ENCODE data around the gene CRELD2. TPM values are rescaled to one million over a fixed set of nuclear protein-coding genes. Genes with fewer than 3 reads are reported as not detected.

Gene CRELD2, protein sequence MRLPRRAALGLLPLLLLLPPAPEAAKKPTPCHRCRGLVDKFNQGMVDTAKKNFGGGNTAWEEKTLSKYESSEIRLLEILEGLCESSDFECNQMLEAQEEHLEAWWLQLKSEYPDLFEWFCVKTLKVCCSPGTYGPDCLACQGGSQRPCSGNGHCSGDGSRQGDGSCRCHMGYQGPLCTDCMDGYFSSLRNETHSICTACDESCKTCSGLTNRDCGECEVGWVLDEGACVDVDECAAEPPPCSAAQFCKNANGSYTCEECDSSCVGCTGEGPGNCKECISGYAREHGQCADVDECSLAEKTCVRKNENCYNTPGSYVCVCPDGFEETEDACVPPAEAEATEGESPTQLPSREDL
- 56.6 TPM for total RNA-seq

DNA sequence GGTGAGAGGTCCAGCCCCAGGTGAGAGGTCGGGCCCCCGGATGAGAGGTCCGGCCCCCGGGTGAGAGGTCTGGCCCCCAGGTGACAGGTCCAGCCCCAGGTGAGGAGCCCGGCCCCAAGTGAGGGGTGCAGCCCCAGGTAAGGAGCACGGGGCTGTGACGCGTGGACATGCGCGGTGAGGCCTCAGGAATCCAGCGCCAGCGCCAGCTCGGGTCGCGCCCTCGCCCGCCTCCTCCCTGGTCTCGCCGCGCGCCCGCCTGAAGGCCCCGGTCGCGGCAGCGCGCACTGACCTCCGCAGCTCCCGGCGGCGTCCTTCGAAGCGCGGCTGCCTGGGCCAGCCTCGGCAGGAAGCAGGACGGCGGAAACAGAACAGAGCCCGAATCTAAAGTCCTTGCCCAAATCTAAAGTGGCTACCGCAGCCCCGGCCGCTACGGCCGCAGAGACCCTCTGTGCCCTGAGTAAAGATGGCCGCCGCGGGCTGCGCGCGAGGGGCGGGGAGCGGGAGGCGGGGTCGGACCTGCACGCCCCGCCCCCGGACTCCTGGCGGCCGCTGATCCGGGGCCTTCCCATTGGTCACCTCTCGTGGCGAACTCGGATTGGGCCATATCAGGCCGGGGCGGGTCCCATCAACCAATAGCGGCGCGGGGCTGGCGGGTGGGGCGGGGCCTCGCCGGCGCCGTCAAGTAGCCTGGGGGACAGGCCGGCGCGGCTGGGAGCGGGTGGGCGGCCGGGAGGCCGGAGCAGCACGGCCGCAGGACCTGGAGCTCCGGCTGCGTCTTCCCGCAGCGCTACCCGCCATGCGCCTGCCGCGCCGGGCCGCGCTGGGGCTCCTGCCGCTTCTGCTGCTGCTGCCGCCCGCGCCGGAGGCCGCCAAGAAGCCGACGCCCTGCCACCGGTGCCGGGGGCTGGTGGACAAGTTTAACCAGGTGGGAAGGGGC is at the start of gene CRELD2, which contains the start of gene ALG12:
CRELD2 (plus strand) TSS at position 661 of the 937 bp plus-strand sequence; CDS start at position 797, 136 bp downstream.
ALG12 (minus strand) TSS at position 465 of the 937 bp plus-strand sequence. CDS start 4,673 bp downstream, outside the sequence.
- peak; percentile 98 for DNase-seq (ENCODE audit: low spot score)

DNA sequence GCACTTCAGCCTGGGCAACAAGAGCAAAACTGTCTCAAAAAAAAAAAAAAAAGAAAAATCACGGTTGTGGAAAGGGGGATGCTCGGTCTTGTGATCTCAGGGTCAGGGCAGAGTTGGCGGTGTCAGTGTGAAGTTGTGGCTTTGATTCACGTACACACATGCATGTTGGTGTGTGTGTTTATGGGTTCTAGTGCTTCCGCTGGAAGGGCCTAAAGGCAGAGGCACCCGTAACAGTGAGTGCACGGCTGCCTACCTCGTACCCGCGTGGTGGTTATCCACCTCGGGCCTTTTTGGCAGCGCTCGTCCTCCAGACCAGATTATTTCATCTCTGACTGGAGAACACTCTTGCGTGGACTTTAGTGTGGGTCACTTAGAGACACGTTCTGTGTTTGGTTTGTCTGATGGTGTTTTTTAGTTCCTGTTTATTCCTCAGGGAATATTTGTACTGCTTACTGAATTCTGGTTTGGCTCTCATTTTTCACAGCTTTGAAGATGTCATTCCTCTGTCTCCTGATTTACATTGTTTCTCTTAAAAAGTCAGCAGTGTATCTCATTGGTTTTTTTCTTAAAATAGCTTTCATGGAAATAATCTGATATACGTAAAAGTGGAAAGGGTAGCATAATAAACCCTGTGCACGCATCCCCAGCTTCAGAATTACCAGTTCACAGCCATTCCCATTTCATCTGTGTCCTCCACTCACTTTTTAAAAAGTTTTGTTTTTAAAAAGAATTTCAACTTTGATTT is 49.2 kb upstream of the CRELD2 start:
- no peak for DNase-seq (ENCODE audit: low spot score)

DNA sequence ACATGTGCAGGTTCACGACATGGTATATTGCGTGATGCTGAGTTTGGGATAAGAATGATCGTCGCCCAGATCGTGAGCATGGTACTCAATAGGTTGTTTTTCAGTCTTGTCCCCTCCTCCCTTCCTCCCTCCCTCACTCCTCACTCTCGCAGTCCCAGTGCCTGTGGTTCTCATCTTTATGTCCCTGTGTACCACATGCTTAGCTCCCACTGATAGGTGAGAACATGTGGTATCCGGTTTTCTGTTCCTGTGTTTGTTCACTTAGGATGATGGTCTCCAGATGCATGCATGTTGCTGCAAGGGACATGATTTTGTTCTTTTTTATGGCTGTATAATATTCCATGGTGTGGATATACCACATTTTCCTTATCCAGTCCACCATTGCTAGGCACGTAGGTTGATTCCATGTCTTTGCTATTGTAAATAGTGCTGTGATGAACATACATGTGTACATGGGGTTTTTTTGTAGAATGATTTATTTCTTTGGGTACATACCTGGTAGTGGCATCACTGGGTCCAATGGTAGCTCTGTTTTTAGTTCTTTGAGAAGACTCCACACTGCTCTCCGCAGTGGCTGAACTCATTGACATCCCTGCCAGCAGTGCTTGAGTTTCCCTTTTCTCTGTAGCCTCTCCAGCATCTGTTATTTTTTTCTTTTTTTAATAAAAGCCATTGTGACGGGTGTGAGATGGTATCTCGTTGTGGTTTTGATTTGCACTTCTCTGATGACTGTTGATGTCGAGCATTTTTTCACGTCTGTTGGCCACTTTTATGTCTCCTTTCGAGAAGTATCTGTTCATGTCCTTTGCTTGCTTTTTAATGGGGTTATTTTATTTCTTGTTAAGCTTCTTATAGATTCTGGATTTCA is 48.4 kb upstream of the CRELD2 start:
- no peak for DNase-seq (ENCODE audit: low spot score)

DNA sequence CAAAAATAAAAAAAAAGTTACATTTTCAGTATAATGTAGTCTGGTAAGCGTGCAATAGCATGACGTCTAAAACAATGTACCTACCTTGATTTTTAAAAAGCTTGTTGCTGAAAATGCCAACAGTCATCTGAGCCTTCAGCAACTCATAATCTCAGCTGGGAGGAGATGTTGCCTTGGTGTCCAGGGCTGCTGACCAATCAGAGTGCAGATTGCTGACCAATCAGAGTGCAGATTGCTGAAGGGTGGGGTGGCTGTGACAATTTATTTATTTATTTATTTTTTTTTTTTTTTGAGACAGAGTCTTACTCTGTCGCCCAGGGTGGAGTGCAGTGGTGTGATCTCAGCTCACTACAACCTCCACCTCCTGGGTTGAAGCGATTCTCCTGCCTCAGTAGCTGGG is 47.0 kb upstream of the CRELD2 start:
- no peak for DNase-seq (ENCODE audit: low spot score)

DNA sequence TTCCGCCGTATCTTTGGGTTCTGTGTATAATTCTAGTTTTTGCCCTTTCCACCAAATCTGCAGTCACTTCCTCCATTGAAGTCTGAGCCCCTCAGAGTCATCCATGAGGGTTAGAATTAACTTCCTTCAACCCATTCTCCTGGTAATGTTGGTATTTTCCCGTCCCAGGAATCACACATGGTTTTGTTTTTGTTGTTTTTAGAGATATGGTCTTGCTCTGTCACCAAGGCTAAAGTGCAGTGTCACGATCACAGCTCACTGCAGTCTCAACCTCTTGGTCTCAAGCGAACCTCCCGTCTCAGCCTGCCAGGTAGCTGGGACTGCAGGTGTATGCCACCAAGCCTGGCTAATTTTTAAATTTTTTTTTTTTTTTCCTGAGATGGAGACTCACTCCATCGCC is 46.1 kb upstream of the CRELD2 start:
- DNase-seq (ENCODE audit: low spot score), result no peak

DNA sequence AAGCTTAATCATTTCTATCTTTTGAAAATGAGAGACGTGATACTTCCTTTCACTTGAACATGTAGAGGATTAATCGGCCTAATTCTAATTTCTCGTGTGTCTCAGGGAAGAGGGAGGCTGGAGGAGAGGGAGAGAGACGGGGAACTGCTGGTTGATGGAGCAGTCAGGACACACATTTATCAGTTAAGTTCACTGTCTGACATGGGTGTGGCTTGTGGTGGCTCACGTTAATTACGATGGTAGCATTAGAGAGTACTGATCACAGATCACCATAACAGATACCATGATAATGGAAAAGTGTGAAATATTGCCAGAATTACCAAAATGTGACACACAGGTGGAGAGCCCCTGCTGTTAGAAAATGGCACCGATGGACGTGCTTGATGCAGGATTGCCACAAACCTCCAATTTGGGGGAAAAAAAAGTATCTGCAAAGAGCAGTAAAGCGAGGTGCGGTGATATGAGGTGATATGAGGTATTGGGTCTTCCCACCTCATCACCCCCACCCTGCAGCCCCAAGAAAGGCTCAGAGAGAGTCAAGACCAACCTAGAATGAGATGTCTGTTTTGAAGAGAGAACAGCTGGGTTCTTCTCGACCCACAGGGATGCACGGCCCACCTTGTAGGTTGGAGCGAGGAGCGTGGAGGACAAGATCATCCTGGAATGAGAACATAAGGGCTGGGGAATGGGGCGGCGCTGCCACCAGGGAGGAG is 45.0 kb upstream of the CRELD2 start:
- no peak for DNase-seq (ENCODE audit: low spot score)

DNA sequence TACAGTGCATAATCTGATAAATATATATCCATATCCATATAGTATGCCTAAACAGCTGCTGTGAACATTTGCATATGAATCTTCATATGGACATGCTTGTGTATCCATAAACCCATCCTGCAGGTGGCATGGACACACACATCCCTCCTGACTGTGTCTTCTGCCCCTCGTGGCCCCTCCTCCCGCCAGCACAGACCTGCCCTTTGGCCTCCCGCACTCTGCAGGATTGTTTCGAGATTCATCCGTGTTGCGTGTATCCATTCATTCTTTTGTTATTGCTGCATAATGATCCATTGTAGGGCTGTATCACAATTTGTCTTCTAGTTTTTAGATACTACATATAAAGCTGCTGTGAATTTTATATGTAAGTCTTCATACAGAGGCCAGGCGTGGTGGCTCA is 40.8 kb upstream of the CRELD2 start:
- no peak for DNase-seq (ENCODE audit: low spot score)

DNA sequence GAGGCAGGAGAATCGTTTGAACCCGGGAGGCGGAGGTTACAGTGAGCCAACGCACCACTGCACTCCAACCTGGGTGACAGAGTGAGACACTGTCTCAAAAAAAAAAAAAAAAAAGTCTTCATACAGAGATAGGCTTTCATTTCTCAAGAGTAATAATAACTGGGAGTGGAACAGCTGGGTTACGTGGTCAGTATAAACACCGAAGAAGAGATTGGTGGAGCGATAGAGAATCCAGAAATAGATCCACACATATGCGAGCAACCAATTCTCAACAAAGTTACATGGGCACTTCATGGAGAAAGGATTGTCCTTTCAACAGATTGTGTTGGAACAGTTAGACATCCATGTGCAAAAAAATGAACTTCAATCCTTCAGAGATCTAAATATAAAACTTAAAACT is 40.2 kb upstream of the CRELD2 start:
- DNase-seq (ENCODE audit: low spot score), result no peak

DNA sequence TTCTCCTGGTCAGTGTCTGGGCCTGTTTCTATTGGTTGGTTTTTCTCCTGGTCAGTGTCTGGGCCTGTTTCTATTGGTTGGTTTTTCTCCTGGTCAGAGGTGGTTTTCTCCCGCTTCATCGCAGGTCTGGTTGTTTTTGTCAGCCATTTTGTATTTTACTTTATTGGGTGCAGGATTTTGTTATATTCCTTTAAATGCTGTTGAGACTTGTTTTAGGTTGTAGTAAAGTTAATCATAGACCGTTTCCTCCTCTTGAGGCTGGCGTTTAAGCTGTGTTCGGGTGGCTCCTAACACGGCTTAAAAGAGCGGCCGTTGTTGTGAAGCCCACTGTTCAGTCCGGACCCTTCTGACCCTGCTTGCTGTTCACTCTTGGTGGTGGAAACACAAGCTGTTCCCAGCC is 38.6 kb upstream of the CRELD2 start:
- DNase-seq (ENCODE audit: low spot score), result no peak

DNA sequence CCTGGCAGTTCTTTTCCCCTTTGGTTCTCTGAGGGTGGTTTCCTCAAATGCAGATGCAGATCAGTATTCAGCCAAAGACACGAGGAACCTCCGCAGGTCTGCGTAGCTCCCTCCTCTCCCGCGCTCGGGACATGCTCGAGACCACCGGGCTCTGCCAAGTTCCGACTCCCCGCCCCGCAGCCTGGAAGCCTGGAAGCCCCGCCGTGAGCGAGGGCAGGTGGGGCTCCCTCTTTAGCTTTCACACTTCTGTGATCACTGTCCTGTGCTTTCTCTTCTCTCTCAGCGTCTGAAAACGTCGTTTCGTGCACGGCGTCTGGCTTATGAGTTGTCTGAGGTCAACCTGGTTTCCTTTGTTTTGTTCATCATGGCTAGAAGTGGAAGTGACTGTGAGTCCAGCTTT is 38.2 kb upstream of the CRELD2 start:
- no peak for DNase-seq (ENCODE audit: low spot score)

DNA sequence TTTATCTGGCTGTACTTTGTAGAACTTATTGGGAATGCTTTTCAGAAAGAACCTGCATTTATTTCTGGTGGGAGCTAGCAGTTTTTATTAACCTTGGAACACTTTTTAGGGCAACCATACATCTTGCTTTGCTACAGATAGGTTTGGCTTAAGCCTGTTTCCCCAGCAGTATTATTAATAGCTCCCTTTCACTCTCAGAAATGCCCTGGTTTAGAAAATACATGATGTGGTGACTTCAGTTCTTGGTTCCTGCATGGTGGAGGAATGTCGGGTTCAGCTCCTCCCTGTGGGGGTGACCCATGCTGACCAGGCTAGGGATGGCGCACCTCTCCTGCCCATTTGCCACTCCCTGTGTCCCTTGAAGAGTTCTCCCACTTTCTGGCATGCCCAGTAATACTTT is 36.6 kb upstream of the CRELD2 start:
- no peak for DNase-seq (ENCODE audit: low spot score)

DNA sequence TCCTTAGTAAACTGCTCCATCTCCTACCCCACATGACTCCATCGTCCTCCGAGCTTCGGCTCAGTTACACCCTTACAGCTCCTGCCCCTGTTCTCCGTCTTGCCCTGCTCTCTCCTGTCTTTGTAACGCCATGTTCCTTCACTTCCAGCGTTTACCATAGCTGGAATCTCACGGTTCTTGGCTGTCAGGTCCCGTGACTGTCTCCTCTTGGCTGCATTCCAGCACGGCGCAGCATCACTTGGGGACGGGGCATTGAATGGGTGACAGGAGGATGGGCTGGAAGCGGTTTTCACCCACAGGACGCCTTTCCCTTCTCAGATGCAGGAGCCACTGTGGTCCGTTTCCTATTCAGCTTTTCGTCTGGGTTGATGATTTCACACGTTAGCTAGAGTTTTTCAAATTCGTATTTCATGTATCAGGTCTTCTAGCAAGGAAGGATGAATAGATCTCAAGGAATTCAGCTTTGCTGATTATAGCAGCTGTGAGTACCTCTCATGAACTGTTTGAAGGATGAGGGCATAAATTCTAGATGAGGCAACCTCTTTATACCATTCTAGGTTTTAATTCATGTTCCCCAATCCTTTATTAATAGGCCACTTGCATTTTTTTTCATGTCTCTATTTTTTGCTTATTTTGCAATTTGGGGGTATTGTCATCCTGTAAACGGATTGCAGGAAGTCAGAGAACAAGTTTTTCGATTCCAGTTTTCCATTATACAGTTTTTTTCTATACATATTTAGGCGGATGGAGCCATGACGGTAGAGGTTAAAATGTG is 35.7 kb upstream of the CRELD2 start:
- DNase-seq (ENCODE audit: low spot score), result no peak

DNA sequence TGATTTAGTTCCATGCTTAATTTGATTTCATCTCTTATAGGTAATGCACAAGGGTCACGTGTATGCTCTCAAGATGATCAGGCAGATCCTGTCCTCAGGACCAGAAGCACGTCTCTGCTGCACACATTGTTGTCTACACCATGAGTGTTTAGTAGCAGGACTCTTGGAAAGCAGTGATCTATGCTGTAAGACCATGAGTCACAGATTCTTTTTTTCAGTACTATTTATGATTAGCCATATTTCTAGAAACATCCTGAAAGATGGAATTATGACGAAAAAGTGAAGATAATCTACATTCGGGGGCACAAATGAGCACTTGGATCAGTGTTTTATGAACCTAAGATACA is 35.2 kb upstream of the CRELD2 start:
- DNase-seq (ENCODE audit: low spot score), result no peak

DNA sequence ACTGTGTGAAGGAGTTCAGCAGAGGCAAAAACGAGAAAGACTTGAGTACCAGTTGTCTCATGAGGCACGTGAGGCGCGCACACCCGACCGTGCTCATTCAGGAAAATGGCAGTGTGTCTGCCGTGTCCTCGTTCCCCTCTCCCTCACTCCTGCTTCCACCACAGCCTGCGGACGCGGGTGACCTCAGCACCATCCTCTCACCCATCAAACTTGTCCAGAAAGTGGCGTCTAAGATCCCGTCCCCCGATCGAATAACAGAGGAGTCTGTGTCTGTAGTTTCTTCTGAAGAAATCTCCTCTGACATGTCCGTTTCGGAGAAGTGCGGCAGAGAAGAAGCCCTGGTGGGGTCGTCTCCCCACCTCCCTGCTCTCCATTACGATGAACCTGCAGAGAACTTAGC is 34.4 kb upstream of the CRELD2 start:
- no peak for DNase-seq (ENCODE audit: low spot score)

DNA sequence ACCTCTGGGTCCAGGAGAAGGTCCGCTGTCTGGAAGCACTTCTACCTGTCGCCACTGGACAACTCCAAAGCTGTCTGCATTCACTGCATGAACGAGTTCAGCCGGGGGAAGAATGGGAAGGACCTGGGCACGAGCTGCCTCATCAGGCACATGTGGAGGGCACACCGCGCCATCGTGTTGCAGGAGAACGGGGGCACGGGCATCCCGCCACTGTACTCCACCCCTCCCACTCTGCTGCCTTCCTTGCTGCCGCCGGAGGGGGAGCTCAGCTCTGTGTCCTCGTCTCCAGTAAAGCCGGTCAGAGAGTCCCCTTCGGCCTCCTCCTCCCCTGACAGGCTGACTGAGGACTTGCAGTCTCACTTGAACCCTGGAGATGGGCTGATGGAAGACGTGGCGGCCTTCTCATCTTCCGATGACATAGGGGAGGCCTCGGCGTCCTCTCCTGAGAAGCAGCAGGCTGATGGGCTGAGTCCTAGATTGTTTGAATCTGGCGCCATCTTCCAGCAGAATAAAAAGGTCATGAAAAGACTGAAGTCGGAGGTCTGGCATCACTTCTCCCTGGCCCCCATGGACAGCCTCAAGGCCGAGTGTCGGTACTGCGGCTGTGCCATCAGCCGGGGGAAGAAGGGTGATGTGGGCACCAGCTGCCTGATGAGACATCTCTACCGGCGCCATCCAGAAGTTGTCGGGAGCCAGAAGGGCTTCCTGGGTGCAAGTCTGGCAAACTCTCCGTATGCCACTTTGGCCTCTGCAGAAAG is 33.8 kb upstream of the CRELD2 start:
- DNase-seq (ENCODE audit: low spot score), result no peak

DNA sequence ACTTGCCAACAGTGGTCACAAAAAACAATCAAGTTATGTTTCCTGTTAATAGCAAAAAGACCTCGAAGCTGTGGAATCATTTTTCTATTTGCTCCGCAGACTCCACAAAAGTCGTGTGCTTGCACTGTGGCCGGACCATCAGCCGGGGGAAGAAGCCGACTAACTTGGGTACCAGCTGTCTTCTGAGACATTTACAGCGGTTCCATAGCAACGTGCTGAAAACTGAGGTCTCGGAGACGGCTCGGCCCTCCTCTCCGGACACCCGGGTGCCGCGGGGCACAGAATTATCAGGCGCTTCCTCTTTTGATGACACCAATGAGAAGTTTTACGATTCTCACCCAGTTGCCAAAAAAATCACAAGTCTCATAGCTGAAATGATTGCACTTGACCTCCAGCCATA is 33.2 kb upstream of the CRELD2 start:
- no peak for DNase-seq (ENCODE audit: low spot score)

DNA sequence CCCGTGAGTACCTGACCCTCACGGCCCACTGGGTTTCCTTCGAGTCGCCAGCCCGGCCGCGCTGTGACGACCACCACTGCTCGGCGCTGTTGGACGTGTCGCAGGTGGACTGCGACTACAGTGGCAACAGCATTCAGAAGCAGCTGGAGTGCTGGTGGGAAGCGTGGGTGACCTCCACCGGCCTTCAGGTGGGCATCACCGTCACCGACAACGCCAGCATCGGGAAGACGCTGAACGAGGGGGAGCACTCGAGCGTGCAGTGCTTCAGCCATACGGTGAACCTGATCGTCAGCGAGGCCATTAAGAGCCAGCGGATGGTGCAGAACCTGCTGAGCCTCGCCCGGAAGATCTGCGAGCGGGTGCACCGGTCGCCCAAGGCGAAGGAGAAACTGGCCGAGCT is 32.6 kb upstream of the CRELD2 start:
- no peak for DNase-seq (ENCODE audit: low spot score)

DNA sequence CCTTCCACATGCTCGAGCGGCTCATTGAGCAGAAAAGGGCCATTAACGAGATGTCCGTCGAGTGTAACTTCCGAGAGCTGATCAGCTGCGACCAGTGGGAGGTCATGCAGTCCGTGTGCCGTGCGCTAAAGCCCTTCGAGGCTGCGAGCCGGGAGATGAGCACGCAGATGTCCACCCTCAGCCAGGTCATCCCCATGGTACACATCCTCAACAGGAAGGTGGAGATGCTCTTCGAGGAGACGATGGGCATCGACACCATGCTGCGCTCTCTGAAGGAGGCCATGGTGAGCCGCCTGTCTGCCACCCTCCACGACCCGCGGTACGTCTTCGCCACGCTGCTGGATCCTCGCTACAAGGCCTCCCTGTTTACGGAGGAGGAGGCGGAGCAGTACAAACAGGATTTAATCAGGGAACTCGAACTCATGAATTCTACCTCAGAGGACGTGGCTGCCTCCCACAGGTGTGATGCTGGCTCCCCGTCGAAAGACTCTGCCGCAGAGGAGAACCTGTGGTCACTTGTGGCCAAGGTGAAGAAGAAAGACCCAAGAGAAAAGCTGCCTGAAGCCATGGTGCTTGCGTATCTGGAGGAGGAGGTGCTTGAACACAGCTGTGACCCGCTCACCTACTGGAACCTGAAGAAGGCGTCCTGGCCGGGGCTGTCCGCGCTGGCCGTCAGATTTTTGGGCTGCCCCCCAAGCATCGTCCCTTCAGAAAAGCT is 31.9 kb upstream of the CRELD2 start:
- no peak for DNase-seq (ENCODE audit: low spot score)
